HG03571 (cell line): ENCODE data around the gene HSPD1.

Experiments used
- ATAC-seq: cut with Tn5 transposase; IDR thresholded peaks from one replicate; pipeline ENCODE4 v1.9.1; 2021; ENCODE audit not compliant: unreplicated experiment

HSPD1 gene

GRCh38 chr2:197499594-197500502 lies at the start of gene HSPD1, which contains the start of gene HSPE1:
Gene HSPD1 (minus strand): TSS chr2:197499840. CDS start chr2:197498848, 992 bp downstream.
Gene HSPE1 (plus strand): TSS chr2:197500379. CDS start chr2:197500437, 58 bp downstream.
- ATAC-seq: peak; percentile 78

GRCh38 chr2:197548582-197548981 lies 48.9 kb upstream of the HSPD1 start:
- no peak for ATAC-seq

GRCh38 chr2:197547163-197547900 lies 47.7 kb upstream of the HSPD1 start:
- no peak for ATAC-seq

GRCh38 chr2:197543206-197543605 lies 43.6 kb upstream of the HSPD1 start:
- no peak for ATAC-seq

- no peak for ATAC-seq
Observed at GRCh38 chr2:197539734-197540133, 40.1 kb upstream of the HSPD1 start.

- ATAC-seq: no peak
Observed at GRCh38 chr2:197538412-197538811, 38.8 kb upstream of the HSPD1 start.

GRCh38 chr2:197517150-197517549 lies 17.5 kb upstream of the HSPD1 start:
- no peak for ATAC-seq

GRCh38 chr2:197516393-197516761 lies 16.7 kb upstream of the HSPD1 start:
- ATAC-seq: peak; percentile 9

GRCh38 chr2:197515739-197516392 lies 16.2 kb upstream of the HSPD1 start, which contains the start of gene MOB4:
Gene MOB4 (plus strand): TSS chr2:197516066. CDS start chr2:197516087, 21 bp downstream.
- peak; percentile 94 for ATAC-seq

- ATAC-seq: peak; percentile 9
Observed at GRCh38 chr2:197515315-197515738, 15.7 kb upstream of the HSPD1 start.

- no peak for ATAC-seq
Observed at GRCh38 chr2:197514754-197515153, 15.1 kb upstream of the HSPD1 start.

- ATAC-seq: no peak
Observed at GRCh38 chr2:197513915-197514314, 14.3 kb upstream of the HSPD1 start.

GRCh38 chr2:197506658-197507057 lies 7.0 kb upstream of the HSPD1 start:
- no peak for ATAC-seq

- ATAC-seq: no peak
Observed at GRCh38 chr2:197504512-197504911, 4.9 kb upstream of the HSPD1 start.

GRCh38 chr2:197504000-197504399 lies 4.4 kb upstream of the HSPD1 start:
- no peak for ATAC-seq

GRCh38 chr2:197502685-197503084 lies 3.0 kb upstream of the HSPD1 start:
- ATAC-seq: no peak

- ATAC-seq: no peak
Observed at GRCh38 chr2:197502201-197502600, 2.6 kb upstream of the HSPD1 start.

GRCh38 chr2:197500503-197501131 lies 977 bp upstream of the HSPD1 start:
- ATAC-seq: peak; percentile 1

- peak; percentile 24 for ATAC-seq
Observed at GRCh38 chr2:197498937-197499593, 575 bp downstream of the HSPD1 start.

GRCh38 chr2:197498235-197498936 lies 1.3 kb downstream of the HSPD1 start:
- ATAC-seq: no peak
